GM18499 (cell line): ENCODE results near the gene KLHL12.
"Not testable (repeated sequence)": the region's sequence is repeated elsewhere in the genome, so short reads cannot be mapped to it uniquely, and the experiment has no call there.

Experiments used
- ATAC-seq: cut with Tn5 transposase; IDR thresholded peaks from one replicate; pipeline ENCODE4 v1.9.1; 2021; ENCODE audit warnings: moderate number of reproducible peaks; ENCODE audit not compliant: insufficient read depth, unreplicated experiment

The KLHL12 gene

GRCh38 chr1:202952099-202952498, 25.1 kb upstream of the KLHL12 start:
- ATAC-seq = no peak

- no peak for ATAC-seq
Observed at GRCh38 chr1:202951437-202951836, 24.4 kb upstream of the KLHL12 start.

- no peak for ATAC-seq
Observed at GRCh38 chr1:202945483-202945882, 18.4 kb upstream of the KLHL12 start.

GRCh38 chr1:202944438-202944921, 17.4 kb upstream of the KLHL12 start:
- no peak for ATAC-seq

GRCh38 chr1:202942426-202942825, 15.4 kb upstream of the KLHL12 start:
- no peak for ATAC-seq

GRCh38 chr1:202941372-202941771, 14.3 kb upstream of the KLHL12 start:
- ATAC-seq = no peak

GRCh38 chr1:202940561-202940960, 13.5 kb upstream of the KLHL12 start:
- ATAC-seq = no peak

- ATAC-seq = no peak
Observed at GRCh38 chr1:202938287-202938925, 11.4 kb upstream of the KLHL12 start.

- not testable (repeated sequence) for ATAC-seq
Observed at GRCh38 chr1:202936409-202936808, 9.4 kb upstream of the KLHL12 start.

- ATAC-seq = no peak
Observed at GRCh38 chr1:202935844-202936243, 8.8 kb upstream of the KLHL12 start.

- no peak for ATAC-seq
Observed at GRCh38 chr1:202934755-202935154, 7.7 kb upstream of the KLHL12 start.

- ATAC-seq = no peak
Observed at GRCh38 chr1:202932476-202932875, 5.4 kb upstream of the KLHL12 start.

- ATAC-seq = no peak
Observed at GRCh38 chr1:202923533-202923932, 3.5 kb downstream of the KLHL12 start.

GRCh38 chr1:202919615-202920014, 7.4 kb downstream of the KLHL12 start:
- ATAC-seq = no peak

- ATAC-seq = no peak
Observed at GRCh38 chr1:202915146-202915545, 11.9 kb downstream of the KLHL12 start.

- not testable (repeated sequence) for ATAC-seq
Observed at GRCh38 chr1:202912476-202912875, 14.6 kb downstream of the KLHL12 start.

- no peak for ATAC-seq
Observed at GRCh38 chr1:202909494-202909893, 17.5 kb downstream of the KLHL12 start.

- no peak for ATAC-seq
Observed at GRCh38 chr1:202908998-202909397, 18.0 kb downstream of the KLHL12 start.

GRCh38 chr1:202905331-202905730, 21.7 kb downstream of the KLHL12 start:
- ATAC-seq = no peak

- not testable (repeated sequence) for ATAC-seq
Observed at GRCh38 chr1:202903808-202904207, 23.2 kb downstream of the KLHL12 start.

GRCh38 chr1:202901555-202901954, 25.5 kb downstream of the KLHL12 start:
- ATAC-seq = no peak

- no peak for ATAC-seq
Observed at GRCh38 chr1:202892501-202892900, 34.5 kb downstream of the KLHL12 start.
